Putamen (tissue), 1 donor: ENCODE measurements around the gene MED25.

Source experiments
- DNase-seq: peaks from one replicate; pipeline ENCODE4 v3.0.0-alpha.2; 2016; ENCODE audit warnings: low spot score

Gene MED25

DNA sequence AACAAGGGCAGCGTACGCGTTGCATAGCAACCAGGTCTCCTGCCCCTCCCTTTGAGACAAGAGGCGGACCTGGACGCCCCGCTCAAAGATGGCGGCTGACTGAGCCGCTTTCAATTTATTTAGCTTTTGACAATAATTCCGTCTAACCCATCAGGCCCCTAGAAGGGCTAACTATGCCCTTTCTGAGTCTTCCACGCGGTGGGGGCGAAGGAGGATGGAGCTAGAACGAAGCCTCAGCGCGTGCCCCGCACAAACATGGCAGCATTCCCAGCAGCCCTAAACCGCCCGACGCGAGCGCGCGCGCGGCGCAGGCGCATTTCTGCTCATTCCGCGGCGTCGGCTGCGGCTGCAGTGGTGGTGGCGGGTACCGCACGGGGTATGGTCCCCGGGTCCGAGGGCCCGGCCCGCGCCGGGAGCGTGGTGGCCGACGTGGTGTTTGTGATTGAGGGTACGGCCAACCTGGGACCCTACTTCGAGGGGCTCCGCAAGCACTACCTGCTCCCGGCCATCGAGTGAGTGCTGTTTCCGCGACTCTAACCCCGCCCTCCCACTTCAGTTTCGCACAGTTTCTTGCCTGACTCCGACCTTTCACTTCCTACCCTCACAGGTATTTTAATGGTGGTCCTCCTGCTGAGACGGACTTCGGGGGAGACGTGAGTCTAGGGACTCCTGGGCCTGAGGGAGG is at the start of gene MED25:
TSS of gene MED25 (plus strand) at position 326 of the 685 bp plus-strand sequence. CDS start at position 379, 53 bp downstream.
- peak; percentile 87 for DNase-seq

DNA sequence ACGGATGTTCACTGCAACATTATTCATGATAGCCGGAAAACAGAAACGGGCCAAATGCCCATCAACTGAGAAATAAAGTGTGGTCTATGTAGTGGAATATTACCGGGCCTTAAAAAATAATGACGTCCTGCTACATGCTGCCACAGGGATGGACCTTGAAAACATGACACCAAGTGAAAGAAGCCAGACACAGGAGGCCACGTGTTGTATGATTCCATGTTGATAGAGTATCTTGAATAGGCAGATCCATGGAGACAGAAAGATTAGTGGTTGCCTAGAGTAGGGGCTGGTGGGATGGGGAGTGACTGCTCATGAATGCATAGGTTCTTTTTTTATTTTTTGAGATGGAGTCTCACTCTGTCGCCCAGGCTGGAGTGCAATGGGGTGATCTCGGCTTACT is 47.6 kb upstream of the MED25 start:
- DNase-seq = no peak

DNA sequence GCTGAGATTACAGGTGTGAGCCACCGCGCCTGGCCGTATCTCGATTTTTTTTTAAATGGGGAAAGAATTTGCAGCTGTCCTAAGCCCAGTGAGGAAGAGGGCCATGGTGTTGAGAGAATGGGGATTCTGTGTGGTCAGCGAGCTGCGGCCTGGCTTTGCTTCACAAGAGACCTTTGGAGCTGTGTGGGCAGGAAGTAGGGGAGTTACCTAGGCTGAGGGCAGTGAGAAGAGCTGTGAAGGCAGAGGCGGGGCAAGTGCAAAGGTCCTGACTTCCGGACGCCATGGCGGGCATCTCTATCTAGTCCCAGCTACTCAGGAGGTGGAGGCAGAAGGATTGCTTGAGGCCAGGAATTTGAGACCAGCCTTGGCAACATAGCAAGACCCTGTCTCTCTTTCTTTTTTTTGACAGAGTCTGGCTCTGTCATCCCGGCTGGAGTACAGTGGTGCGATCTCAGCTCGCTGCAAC is 46.4 kb upstream of the MED25 start:
- no peak for DNase-seq

DNA sequence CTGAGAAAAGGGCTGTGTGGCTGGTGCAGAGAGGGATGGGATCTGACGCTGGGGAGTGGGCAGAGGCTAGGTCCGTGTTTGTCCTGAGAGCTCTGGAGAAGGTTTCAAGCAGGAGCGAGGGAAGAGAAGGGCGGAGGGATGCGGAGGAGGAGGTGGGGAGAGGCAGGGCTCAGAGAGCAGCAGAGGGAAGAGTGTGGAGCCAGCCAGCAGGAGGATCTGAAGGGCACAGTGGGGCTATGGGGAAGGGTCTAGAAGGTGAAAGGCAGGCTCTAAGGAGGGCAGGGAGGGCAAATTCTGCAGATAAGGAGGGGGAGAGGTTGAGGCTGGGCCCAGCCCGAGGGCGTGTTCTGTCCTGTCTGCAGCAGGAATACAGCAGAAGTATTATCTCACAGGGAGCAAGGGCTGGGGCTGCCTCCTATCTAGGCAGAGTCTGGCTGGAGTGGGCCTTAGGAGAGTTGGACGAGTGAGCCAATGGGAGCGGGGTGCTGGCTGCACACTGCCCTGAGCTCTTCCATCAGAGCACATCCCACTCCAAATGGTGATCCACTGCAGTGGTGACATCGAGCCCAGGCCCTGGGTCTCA is 45.1 kb upstream of the MED25 start:
- DNase-seq = no peak

DNA sequence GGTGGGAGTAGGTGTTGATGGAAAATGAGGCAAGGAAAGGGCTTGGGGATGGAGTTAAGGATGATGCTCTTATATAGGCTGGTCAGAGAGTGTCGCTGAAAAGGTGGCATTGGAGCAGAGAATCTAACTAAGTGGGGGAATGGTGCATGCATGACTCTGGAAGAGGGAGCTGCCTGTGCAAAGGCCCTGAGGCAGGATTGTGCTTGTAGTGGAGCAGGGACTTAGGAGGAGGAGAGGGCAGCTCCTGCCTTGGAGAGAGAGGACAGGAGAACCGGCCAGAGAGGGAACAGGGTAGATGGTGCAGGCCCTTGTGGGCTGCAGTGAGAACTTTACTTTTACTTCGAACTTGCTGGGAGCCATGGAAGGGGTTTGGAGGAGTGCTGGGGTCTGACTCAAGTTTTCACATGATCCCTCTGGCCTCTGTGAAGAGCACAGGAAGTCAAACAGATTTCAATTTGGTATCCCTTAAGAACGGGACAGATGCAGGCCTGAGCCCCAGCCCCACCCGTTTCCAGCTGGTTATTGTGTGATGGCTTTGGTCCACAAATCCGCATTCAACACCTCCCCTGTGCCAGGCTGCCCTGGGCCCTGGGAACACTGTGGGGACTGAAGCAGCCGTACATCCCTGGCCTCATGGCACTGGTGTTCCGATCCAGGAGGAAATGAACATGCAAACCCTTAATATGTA is 44.3 kb upstream of the MED25 start:
- no peak for DNase-seq

DNA sequence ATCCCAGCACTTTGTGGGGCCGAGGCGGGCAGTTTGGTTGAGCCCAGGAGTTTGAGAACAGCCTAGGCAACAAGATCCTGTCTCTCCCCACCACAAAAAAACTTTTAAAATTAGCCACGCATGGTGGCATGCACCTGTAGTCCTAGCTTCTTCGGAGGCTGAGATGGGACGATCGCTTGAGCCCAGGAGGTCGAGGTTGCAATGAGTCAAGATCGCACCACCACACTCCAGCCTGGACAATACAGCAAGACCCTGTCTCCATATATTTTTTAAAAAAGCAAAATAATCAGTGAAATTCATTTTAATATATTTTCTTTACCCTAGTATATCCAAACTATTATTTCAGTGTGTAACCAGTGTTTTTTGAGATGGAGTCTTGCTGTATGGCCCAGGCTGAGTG is 43.1 kb upstream of the MED25 start:
- no peak for DNase-seq

DNA sequence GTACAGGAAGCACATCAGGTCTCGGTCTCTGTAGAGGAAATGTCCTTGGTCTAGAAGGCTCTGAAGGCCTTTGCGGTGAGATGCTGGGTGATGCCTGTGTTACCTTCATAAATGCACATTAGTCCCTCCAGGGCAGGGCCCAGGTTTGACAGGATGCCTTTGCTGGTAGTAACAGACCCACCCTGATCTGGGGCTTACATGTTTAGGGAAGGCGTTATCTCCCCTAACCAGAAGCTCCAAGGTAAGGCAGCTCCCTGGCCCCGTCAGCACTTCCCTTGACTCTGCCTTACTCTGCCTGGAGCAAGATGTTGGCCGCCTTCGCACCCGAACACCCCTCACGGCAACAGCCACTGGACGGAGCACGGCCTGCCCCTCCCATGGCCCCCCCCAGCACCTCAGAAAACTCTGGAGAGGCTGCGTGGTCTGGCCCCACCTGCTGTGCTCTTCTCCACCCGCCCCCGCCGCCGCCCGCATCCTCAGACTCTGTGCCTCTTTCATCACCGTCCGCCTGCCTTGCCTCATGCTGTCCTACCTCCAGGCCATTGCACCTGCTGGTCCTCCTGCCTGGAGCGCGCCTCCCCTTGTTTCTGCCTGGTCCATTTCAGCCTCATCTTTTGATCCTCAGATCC is 42.2 kb upstream of the MED25 start:
- no peak for DNase-seq

DNA sequence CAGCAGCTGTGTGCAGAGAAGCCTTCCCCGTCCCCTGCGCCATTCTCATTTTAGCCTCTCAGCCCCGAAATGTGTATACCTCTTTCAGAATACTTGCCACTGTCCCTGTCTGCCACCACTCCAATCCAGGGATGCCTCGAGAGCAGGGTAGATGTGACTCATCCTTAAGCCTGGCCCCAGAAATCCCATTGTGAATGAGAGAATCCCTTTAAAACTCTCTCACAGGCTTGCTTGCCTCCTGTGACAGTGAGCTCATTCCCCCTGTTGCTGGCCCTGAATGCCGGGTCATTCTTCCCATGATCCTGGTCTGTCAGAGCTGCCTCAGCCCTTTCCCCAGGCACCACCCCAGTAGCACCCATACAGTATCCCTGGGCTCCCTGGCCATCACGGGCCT is 41.7 kb upstream of the MED25 start:
- DNase-seq = no peak

DNA sequence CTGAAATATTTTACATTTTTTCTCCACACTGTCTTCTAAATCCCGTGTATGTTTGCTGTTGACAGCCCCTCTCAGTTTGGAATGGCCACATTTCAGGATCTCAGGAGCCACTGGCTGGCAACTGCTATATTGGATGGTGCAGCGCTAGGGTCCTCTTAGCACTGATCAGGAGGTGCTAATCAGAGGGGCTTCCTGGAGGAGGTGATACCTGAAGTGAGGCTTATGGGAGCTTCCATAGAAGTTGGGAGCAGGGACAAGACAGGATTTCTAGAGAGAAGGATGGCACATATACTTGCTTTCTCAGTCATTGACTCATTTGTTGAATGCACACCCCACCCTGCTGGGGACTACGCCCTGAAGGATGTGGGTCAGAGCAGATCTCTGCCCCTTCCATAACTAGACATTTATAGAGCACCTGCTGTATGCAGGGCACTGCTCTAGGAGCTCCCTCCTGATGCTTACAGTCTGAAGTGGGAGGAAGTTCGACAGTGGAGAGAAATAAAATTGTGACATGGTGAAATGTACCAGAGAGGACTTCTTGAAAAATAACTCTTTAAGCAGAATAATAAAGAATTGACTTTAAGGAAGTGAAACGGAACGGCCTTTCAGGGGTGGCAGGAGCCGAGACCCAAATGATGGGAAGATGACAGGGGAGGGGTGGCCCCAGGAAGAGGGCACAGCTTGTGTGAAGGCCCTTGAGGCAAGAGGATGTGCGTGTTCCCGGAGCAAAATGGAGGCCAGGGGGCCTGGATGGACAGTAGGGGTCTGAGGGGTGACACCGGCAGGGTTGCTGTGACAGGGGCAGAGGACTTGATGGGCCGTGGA is 38.1 kb upstream of the MED25 start:
- DNase-seq = no peak

DNA sequence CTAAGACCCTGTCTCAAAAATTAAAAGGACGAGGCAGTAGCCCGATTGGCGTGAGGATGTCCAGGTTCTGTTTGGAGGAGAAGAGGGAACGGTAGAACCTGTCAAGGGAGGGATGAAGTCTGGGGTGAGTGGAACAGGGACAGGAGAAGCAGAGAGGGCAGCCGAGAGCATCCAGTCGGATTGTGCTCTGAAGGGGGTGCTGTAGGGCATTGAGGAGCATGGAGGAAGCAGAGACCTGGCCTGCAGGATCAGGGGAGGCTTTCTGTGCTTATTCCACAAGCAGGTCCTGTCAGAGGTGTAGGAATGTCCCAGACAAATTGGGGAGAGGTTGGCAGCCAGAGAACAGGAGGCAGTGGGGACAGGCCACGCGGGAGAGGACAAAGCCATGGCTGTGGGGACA is 37.2 kb upstream of the MED25 start:
- no peak for DNase-seq

DNA sequence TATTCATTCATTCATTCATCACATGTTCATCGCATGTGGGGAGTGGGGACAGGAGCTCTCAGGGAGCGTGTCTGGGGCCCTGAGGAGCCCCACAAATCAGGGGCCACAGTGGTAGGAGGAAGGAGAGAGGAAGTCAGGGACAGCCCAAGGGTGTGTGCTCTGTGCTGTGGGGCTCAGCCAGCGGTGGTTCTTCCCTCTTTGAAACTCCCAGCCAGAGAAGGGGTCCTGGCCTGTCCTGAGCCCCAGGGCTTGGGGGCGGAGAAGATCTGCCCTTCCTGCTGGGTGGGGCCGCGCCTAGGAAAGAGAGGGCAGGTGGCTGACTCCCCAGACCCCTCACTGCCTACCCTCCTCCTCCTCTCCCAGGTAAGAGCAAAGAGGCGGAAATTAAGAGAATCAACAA is 36.7 kb upstream of the MED25 start:
- no peak for DNase-seq

DNA sequence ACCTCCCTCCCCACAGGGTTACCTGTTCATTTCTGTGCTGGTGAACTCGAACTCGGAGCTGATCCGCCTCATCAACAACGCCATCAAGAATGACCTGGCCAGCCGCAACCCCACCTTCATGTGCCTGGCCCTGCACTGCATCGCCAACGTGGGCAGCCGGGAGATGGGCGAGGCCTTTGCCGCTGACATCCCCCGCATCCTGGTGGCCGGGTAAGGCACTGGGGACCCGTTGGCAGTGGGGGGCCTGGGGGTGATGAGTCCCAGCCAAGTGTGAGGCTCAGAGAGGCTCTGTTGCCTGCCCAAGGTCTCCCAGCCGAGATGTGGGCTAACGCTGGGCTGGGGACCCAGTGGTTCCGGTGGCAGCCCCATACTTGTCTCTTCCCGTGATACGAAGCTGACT is 35.6 kb upstream of the MED25 start:
- DNase-seq = no peak

DNA sequence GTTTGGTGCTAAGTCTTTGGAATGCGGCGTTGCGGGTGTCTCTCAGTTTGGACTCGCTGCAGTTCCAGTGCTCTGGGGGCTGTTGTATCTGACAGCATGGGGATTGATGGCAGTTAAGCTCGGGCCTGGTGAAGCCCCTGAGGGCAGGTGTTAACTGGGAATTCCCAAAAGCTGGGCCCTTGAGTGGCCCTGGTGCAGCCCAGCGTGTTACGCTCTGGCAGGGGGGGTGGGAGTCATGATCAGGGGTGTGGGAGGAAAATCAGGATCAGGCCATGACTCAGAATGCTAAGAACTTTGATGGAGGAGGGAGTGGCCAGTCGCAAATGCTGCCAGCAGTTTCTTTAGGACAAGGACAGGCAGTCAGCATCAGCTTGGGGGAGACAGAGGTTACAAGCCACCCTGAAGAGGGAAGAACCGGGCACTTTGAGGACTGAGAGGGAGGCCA is 31.7 kb upstream of the MED25 start:
- DNase-seq = no peak

DNA sequence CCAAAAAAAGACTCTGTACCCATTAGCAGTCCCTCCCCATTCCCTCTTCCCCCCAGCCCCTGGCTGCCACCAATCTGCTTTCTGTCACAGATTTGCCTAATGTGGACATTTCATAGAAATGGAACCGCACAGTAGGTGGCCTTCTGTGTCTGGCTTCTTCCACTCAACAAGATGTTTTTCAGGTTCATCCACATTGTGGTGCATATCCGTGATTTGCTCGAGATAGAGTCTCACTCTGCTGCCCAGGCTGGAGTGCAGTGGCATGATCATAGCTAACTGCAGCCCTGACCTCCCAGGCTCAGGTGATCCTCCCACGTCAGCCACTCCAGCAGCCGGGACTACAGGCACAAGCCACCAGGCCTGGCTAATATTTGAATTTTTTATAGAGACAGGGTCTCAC is 30.3 kb upstream of the MED25 start:
- no peak for DNase-seq

DNA sequence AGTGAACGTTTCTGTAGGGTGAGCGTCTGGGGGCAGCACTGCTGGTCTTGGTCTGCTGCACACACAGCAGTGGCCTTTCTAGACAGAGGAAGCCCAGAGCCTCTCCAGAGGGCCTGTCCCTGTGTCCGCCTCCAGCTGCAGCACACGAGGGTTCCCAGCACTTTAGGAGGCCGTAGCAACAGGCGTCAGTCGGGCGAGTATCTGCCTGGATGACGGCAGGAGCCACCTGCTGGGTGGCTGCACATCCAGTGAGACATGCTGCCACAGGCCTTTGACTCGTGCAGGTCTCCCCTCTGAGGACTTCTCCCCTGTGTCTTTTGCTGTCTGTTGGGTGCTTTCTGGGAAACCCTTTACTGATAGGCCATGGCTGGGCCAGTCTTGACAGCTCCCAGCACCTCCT is 29.2 kb upstream of the MED25 start:
- DNase-seq = no peak

DNA sequence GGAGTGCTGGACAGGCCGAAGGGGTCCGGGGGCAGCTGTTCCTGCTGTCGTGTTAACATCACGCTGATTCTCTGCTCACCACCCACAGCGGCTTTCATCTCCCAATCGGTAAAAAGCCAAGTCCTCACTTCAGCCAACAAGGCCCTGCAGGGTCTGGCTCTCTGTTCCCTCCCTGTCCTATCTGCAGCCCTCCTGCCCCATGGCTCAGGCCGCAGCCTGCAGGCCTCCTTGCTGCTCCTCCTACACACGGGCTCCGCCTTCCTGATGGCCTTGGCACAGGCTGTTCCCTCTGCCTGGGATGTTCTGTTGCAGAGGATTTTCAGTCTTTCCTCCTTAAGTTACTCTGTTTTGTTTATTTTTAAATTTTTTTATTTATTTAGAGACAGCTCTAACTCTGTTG is 27.2 kb upstream of the MED25 start:
- DNase-seq = no peak

DNA sequence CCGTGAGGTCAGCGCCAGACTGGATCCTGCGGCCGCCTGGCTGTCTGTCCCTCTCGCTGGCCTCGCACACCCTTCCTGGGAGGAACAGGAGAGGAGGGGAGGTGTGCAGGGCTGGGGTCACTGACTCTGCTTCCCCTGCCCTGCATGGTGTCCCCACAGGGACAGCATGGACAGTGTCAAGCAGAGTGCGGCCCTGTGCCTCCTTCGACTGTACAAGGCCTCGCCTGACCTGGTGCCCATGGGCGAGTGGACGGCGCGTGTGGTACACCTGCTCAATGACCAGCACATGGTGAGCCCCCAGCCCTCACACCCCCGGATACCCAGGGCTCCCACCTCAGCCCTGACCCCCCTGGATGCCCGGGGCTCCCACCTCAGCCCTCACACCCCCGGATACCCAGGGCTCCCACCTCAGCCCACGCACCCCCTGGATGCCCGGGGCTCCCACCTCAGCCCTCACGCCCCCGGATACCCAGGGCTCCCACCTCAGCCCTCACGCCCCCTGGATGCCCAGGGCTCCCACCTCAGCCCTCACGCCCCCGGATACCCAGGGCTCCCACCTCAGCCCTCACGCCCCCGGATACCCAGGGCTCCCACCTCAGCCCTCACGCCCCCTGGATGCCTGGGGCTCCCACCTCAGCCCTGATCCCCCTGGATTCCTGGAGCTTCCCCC is 26.2 kb upstream of the MED25 start:
- DNase-seq = no peak

DNA sequence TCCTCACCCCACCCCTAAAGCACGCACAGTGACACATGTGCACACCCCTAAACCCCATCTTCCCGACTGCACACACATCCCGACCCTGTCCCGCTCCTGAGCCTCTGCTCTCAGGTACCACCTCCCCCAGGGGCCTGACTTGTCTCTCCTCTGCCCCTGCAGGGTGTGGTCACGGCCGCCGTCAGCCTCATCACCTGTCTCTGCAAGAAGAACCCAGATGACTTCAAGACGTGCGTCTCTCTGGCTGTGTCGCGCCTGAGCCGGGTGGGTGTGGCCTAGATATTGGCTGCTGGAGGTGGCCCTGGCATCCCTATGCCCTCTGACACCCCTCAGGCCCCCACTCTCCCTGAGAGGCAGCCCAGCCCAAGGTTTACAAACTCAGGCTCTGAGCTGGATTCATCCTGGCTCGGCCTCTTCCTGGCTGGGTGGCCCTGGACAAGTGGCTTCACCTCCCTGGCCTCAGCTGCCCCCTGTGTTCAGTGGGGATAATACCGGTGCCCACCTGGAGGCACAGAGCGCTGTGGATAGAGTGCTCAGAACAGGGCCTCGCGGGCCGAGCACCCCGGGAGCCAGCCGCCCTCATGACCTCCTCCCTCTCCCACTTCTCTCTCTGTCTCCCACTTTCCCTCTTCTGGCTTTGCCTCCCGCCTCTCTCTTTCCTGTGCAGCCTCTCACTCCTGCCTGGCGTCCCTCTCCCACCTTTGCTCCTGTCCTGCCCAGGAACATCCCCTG is 25.1 kb upstream of the MED25 start:
- no peak for DNase-seq

DNA sequence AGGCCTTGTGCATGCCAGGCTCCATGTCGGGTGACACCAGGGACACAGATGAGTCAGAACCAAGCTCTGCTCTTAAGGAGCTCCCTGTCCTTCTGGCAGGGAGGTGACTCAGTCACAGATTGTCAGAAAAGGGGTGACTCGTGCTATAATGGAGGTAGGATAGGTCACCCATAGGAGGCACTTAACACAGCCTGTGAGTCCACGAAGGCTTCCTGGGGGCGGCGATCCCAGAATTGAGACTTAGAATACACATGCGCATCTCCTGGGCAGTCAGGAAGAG is 24.6 kb upstream of the MED25 start:
- DNase-seq = no peak

DNA sequence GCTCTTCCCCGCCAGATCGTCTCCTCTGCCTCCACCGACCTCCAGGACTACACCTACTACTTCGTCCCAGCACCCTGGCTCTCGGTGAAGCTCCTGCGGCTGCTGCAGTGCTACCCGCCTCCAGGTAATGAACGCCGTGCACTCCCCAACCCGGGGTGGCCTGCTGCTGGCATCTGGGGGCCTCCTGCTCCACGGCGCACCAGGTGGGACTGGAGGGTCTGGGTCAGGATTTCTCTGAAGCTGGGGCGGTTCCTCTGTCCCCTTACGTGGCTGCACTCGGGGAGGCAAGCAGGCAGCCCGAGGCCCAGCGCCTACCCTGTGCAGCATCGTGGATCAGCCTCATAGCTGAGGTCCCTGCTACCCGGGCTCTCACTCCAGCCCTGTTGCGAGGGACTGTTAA is 22.5 kb upstream of the MED25 start:
- DNase-seq = no peak

DNA sequence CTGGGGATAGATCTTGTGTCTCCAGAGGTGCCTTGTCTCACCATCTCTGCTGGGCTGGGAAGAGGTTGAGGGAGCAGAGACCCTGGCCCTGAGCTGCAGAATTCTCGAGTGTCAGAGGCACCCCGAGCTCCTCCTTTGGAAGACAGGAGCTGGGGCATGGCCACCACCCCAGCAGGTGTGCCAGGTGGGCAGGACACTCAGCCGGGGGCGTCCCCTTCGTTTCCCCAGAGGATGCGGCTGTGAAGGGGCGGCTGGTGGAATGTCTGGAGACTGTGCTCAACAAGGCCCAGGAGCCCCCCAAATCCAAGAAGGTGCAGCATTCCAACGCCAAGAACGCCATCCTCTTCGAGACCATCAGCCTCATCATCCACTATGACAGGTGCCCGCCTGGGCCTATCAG is 19.5 kb upstream of the MED25 start:
- no peak for DNase-seq
